ENCODE measurements around the gene BCL6B.

Gene BCL6B

DNA sequence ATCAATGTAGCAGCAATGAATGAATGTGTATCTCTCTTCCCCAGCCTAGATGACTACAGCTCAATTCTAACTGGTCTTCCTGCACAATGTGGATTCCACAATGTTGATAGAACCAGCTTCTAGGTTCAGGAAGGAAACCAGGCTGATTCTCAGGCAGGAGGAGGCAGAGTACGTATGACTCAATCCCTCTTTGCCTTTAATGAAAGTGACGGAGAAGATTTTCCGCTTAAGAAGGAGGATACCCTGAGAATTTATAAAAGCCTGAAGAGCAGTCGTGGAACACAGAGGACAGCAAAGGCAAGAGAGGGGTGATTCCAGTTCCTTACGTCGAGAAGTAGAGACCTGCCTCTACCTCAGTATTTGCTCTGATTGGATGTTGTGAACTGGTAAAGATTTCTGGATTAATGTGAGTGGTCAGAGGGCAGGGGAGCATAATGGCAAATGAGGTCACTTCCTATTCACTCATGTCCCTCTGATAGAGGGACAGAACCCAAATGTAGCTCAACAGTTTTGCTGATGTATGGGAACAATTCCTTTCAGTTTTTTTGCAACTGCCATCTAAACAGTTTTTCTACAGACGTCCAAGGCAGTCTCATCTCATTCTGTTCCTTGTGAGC lies 36.1 kb downstream of the BCL6B start:
- Histone ChIP-seq H3K4me3 (ENCODE audit: insufficient read depth, low read depth, low read length, poor library complexity, severe bottlenecking) (no peak overlapping the region), H3K27me3 (replicated peaks; ENCODE audit: control insufficient read depth, insufficient read depth, low read length, poor library complexity, severe bottlenecking) (no peaks in the 10 kb centered on the region), H3K27ac (ENCODE audit: insufficient read depth, low read length, poor library complexity, severe bottlenecking) (no peak overlapping the region), H3K4me1 (ENCODE audit: control insufficient read depth, insufficient read depth, low read length, poor library complexity, severe bottlenecking) (no peaks in the 10 kb centered on the region), H3K9me3 (ENCODE audit: control insufficient read depth, low read length) (no peaks in the 10 kb centered on the region), H3K36me3 (ENCODE audit: control insufficient read depth, insufficient read depth, low read length) (no peaks in the 10 kb centered on the region)
- DNase-seq: no peak

DNA sequence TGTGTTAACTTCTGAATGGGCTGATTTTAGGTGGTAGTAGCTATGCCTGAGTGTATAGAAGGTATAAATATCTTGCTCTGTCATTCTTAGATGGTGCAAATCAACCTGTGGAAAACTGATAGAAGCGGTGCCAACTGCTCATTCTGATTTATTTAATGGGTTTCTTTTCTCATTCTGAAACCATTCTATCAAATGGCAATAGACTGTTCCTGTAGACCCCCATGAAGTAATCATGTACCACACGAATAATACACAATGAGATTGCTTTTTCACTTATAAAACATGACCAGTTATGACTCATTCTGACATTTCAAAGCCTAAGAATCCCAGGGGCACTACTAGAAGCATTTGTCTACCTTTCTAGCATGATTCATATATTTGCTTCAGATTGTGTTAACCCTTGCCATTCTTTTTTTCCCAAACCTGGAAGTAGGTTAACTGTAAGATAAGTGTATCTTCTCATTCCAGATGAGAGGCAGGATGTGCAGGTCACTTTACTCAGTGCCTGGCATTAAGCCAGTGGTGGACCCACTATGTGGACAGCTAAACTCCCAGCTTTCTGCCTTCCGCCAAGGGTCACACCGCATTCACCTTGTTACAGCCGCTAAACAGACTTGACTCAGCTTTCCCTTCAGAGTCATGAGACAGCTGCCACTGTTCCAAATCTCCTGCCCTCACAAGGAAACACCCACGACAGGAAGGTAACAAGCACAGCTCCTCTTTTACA lies 37.5 kb downstream of the BCL6B start:
- H3K27me3 ChIP-seq (replicated peaks; ENCODE audit: control insufficient read depth, insufficient read depth, low read length, poor library complexity, severe bottlenecking): no peaks in the 10 kb centered on the region
- no peaks in the 10 kb centered on the region for H3K36me3 ChIP-seq (ENCODE audit: control insufficient read depth, insufficient read depth, low read length)
- H3K27ac ChIP-seq (ENCODE audit: insufficient read depth, low read length, poor library complexity, severe bottlenecking): no peak overlapping the region
- H3K4me1 ChIP-seq (ENCODE audit: control insufficient read depth, insufficient read depth, low read length, poor library complexity, severe bottlenecking): no peaks in the 10 kb centered on the region
- no peaks in the 10 kb centered on the region for H3K9me3 ChIP-seq (ENCODE audit: control insufficient read depth, low read length)
- H3K4me3 ChIP-seq (ENCODE audit: insufficient read depth, low read depth, low read length, poor library complexity, severe bottlenecking): no peak overlapping the region
- no peak for DNase-seq

DNA sequence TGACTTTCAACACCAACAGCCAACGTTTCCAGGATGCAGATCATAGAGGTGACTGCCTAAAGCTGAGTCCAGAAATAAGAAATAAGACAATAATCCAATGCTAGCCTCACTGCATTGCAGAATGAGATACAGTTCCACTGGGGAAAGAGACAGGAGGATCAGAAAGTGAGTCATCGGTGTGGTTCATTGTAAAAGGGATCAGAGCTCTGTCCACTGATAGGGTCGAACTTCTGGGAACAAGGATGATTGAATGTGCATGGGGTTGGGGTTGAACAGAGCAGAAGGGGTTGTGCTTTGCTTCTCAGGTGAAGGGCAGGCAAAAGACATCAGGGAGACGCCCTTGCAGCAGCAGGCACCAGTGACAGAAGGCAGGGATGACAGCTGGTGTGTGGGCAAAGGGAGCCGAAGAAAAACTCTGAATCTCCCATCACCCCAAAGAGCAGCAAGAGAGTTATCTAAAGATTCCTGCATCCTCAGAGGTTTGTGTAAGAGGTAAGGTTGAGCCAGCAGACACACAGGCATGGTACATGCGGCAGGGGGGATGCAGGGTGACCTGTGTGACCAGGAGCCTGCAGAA lies 40.8 kb downstream of the BCL6B start:
- no peaks in the 10 kb centered on the region for H3K36me3 ChIP-seq (ENCODE audit: control insufficient read depth, insufficient read depth, low read length)
- H3K9me3 ChIP-seq (ENCODE audit: control insufficient read depth, low read length): peaks cover 5% of the 10 kb centered on the region
- no peak overlapping the region for H3K4me3 ChIP-seq (ENCODE audit: insufficient read depth, low read depth, low read length, poor library complexity, severe bottlenecking)
- no peak for DNase-seq
- no peak overlapping the region for H3K27ac ChIP-seq (ENCODE audit: insufficient read depth, low read length, poor library complexity, severe bottlenecking)
- H3K4me1 ChIP-seq (ENCODE audit: control insufficient read depth, insufficient read depth, low read length, poor library complexity, severe bottlenecking): no peaks in the 10 kb centered on the region
- no peaks in the 10 kb centered on the region for H3K27me3 ChIP-seq (replicated peaks; ENCODE audit: control insufficient read depth, insufficient read depth, low read length, poor library complexity, severe bottlenecking)

DNA sequence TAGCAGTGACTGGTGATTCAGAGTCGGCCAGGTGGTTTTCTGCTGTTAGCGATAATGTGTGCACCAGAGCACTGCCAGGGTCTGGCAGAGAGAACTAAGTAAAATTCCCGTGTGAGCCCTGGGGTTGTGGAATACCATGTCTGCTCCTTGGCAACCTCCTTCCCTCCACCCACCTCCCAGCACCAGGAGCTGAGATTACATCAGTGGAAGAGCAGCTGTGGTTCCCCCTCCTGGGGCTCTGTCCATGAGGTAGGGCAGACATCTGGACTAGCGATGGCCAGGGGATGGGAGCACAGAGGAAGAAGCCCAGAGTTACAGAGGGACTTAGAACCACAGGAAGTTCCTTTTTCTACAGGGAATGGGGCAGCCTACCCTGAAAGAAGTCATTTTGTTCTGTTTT lies 41.4 kb downstream of the BCL6B start:
- H3K4me3 ChIP-seq (ENCODE audit: insufficient read depth, low read depth, low read length, poor library complexity, severe bottlenecking): no peak overlapping the region
- H3K4me1 ChIP-seq (ENCODE audit: control insufficient read depth, insufficient read depth, low read length, poor library complexity, severe bottlenecking): no peaks in the 10 kb centered on the region
- DNase-seq: no peak
- peaks cover 5% of the 10 kb centered on the region for H3K9me3 ChIP-seq (ENCODE audit: control insufficient read depth, low read length)
- no peaks in the 10 kb centered on the region for H3K36me3 ChIP-seq (ENCODE audit: control insufficient read depth, insufficient read depth, low read length)
- H3K27ac ChIP-seq (ENCODE audit: insufficient read depth, low read length, poor library complexity, severe bottlenecking): no peak overlapping the region
- no peaks in the 10 kb centered on the region for H3K27me3 ChIP-seq (replicated peaks; ENCODE audit: control insufficient read depth, insufficient read depth, low read length, poor library complexity, severe bottlenecking)

DNA sequence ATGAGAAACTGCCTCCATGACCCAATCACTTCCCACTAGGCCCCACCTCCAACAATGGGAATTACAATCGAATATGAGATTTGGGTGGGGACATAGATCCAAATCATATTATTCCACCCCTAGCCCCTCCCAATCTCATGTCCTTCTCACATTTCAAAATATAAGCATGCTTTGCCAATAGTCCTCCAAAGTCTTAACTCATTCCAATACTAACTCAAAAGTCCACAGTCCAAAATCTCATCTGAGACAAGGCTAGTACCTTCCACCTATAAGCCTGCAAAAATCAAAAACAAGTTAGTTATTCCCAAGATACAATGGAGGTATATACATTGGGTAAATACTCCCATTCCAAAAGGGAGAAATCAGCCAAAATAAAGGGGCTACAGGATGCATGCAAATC lies 44.3 kb downstream of the BCL6B start:
- Histone ChIP-seq H3K36me3 (ENCODE audit: control insufficient read depth, insufficient read depth, low read length) (no peaks in the 10 kb centered on the region), H3K27ac (ENCODE audit: insufficient read depth, low read length, poor library complexity, severe bottlenecking) (no peak overlapping the region), H3K4me3 (ENCODE audit: insufficient read depth, low read depth, low read length, poor library complexity, severe bottlenecking) (no peak overlapping the region), H3K9me3 (ENCODE audit: control insufficient read depth, low read length) (peaks cover 5% of the 10 kb centered on the region), H3K4me1 (ENCODE audit: control insufficient read depth, insufficient read depth, low read length, poor library complexity, severe bottlenecking) (no peaks in the 10 kb centered on the region), H3K27me3 (replicated peaks; ENCODE audit: control insufficient read depth, insufficient read depth, low read length, poor library complexity, severe bottlenecking) (no peaks in the 10 kb centered on the region)
- DNase-seq: no peak

DNA sequence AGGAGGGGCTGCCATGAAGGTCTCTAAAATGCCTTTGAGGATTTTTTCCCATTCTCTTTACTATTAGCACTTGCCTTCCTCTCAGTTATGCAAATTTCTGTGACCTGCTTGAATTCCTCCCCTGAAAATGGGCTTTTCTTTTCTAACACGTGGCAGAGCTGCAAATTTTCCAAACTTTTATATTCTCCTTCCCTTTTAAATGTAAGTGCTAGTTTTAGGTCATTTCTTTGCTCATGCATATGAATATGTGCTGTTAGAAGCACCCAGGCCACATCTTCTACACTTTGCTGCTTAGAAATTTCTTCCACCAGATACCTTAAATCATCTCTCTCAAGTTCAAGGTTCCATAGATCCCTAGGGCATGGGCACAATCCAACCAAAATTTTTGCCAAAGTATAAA lies 45.4 kb downstream of the BCL6B start:
- H3K4me3 ChIP-seq (ENCODE audit: insufficient read depth, low read depth, low read length, poor library complexity, severe bottlenecking): no peak overlapping the region
- no peak for DNase-seq
- no peaks in the 10 kb centered on the region for H3K27me3 ChIP-seq (replicated peaks; ENCODE audit: control insufficient read depth, insufficient read depth, low read length, poor library complexity, severe bottlenecking)
- no peak overlapping the region for H3K27ac ChIP-seq (ENCODE audit: insufficient read depth, low read length, poor library complexity, severe bottlenecking)
- H3K9me3 ChIP-seq (ENCODE audit: control insufficient read depth, low read length): peaks cover 5% of the 10 kb centered on the region
- H3K36me3 ChIP-seq (ENCODE audit: control insufficient read depth, insufficient read depth, low read length): no peaks in the 10 kb centered on the region
- no peaks in the 10 kb centered on the region for H3K4me1 ChIP-seq (ENCODE audit: control insufficient read depth, insufficient read depth, low read length, poor library complexity, severe bottlenecking)

DNA sequence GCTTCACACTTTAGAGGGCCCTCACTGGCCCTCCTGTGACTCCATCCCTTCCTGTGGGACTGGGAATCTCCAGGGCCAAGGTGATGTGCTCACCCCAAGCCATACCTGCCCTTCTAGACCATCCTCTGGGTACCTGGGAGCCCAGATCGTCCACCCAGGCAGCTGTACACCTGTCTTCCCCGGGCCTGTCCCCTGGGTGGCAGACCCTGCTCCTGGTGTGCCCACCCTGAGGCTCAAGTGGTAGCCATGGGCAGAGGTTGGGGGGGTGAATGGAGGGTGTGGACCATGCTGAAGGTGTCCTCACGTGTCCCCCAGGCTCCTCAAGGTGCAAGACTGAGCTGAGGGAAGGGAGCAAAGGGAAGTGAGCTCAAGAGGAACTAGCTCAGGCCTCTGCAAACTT lies 47.9 kb downstream of the BCL6B start:
- Histone ChIP-seq H3K4me3 (ENCODE audit: insufficient read depth, low read depth, low read length, poor library complexity, severe bottlenecking) (no peak overlapping the region), H3K27me3 (replicated peaks; ENCODE audit: control insufficient read depth, insufficient read depth, low read length, poor library complexity, severe bottlenecking) (no peaks in the 10 kb centered on the region), H3K27ac (ENCODE audit: insufficient read depth, low read length, poor library complexity, severe bottlenecking) (no peak overlapping the region), H3K4me1 (ENCODE audit: control insufficient read depth, insufficient read depth, low read length, poor library complexity, severe bottlenecking) (no peaks in the 10 kb centered on the region), H3K9me3 (ENCODE audit: control insufficient read depth, low read length) (peaks cover 5% of the 10 kb centered on the region), H3K36me3 (ENCODE audit: control insufficient read depth, insufficient read depth, low read length) (no peaks in the 10 kb centered on the region)
- DNase-seq: no peak

DNA sequence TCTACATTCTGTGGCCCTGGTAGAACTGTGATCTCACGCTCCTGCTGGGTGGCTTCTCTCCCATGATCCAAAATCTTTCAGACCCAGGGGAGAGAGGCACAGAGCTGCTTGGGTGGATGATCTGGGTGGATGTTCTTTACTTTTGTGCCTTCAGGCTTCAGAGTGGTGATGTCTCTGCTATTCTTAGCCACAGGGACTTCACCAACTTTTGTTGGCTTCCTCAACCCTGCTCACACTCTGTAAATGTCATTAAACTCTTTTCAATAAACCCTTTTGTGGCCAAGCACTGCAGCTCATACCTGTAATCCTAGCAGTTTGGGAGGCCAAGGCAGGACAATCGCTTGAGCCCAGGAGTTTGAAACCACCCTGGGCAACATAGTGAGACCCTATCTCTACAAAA lies 49.6 kb downstream of the BCL6B start:
- Histone ChIP-seq H3K4me3 (ENCODE audit: insufficient read depth, low read depth, low read length, poor library complexity, severe bottlenecking) (no peak overlapping the region), H3K36me3 (ENCODE audit: control insufficient read depth, insufficient read depth, low read length) (no peaks in the 10 kb centered on the region), H3K9me3 (ENCODE audit: control insufficient read depth, low read length) (peaks cover 5% of the 10 kb centered on the region), H3K27ac (ENCODE audit: insufficient read depth, low read length, poor library complexity, severe bottlenecking) (no peak overlapping the region), H3K27me3 (replicated peaks; ENCODE audit: control insufficient read depth, insufficient read depth, low read length, poor library complexity, severe bottlenecking) (no peaks in the 10 kb centered on the region), H3K4me1 (ENCODE audit: control insufficient read depth, insufficient read depth, low read length, poor library complexity, severe bottlenecking) (no peaks in the 10 kb centered on the region)
- DNase-seq: no peak

DNA sequence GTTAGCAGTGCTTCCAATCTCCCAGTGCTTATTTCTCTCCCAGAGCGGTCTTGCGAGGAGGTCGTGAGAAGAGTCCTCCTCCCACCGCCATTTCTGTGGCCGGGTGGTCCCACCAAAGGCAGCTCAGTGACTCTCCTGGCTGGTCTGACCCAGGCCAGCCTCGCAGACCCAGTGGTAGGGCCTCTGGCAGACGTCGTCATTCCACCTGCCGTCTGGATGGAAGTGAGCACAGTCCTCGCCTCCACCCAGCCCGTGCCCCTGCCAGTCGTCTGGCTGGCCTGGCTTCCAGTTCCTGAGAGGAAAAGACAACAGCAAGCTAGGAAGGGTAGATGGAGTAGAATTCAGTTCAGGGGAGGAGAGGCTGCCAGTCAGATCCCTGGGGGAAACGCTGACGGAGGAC lies 52.1 kb downstream of the BCL6B start:
- H3K9me3 ChIP-seq (ENCODE audit: control insufficient read depth, low read length): no peaks in the 10 kb centered on the region
- no peaks in the 10 kb centered on the region for H3K27me3 ChIP-seq (replicated peaks; ENCODE audit: control insufficient read depth, insufficient read depth, low read length, poor library complexity, severe bottlenecking)
- no peaks in the 10 kb centered on the region for H3K4me1 ChIP-seq (ENCODE audit: control insufficient read depth, insufficient read depth, low read length, poor library complexity, severe bottlenecking)
- no peak overlapping the region for H3K27ac ChIP-seq (ENCODE audit: insufficient read depth, low read length, poor library complexity, severe bottlenecking)
- no peak for DNase-seq
- H3K4me3 ChIP-seq (ENCODE audit: insufficient read depth, low read depth, low read length, poor library complexity, severe bottlenecking): no peak overlapping the region
- no peaks in the 10 kb centered on the region for H3K36me3 ChIP-seq (ENCODE audit: control insufficient read depth, insufficient read depth, low read length)

DNA sequence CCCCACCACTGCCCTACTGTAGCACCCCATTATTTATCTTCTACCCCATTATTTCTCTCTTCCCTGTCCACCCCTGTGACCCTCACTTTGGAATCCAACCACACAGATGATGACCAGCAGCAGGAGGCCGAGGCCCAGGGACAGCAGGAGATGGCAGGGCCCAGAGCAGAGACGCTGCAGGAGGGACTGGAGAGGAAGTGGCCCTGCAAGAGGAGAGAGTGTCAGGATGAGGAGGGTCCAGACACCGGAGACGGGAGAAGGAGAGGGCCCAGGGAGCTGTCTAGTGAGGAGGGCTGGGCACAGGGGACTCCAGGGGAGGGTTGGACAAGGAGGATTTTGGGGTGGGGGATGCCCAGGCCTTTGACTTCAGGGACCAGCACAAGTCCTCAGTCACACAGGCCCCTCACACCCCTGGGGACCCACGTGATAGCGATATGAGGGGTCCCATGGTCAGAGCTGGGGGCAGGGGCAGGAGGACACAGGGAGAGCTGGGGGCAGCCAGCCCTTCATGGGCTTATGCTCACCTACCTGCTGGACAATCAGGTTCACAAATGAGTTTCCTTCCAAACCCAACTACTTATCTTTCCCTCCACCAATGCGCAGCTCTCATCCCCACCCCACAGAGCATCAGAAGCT lies 55.2 kb downstream of the BCL6B start:
- Histone ChIP-seq H3K4me1 (ENCODE audit: control insufficient read depth, insufficient read depth, low read length, poor library complexity, severe bottlenecking) (peaks cover 5% of the 10 kb centered on the region), H3K4me3 (ENCODE audit: insufficient read depth, low read depth, low read length, poor library complexity, severe bottlenecking) (no peak overlapping the region), H3K27ac (ENCODE audit: insufficient read depth, low read length, poor library complexity, severe bottlenecking) (no peak overlapping the region), H3K9me3 (ENCODE audit: control insufficient read depth, low read length) (no peaks in the 10 kb centered on the region), H3K36me3 (ENCODE audit: control insufficient read depth, insufficient read depth, low read length) (no peaks in the 10 kb centered on the region), H3K27me3 (replicated peaks; ENCODE audit: control insufficient read depth, insufficient read depth, low read length, poor library complexity, severe bottlenecking) (no peaks in the 10 kb centered on the region)
- no peak for DNase-seq

All from effector memory CD4-positive, alpha-beta T cell (primary cell).